GM18861 (cell line): ENCODE data around the gene C18orf54.
"Not testable (repeated sequence)": the region's sequence is repeated elsewhere in the genome, so short reads cannot be mapped to it uniquely, and the experiment has no call there.

Experiments
- ATAC-seq: cut with Tn5 transposase; IDR thresholded peaks from one replicate; pipeline ENCODE4 v1.9.1; 2021; ENCODE audit not compliant: unreplicated experiment

The C18orf54 gene

DNA sequence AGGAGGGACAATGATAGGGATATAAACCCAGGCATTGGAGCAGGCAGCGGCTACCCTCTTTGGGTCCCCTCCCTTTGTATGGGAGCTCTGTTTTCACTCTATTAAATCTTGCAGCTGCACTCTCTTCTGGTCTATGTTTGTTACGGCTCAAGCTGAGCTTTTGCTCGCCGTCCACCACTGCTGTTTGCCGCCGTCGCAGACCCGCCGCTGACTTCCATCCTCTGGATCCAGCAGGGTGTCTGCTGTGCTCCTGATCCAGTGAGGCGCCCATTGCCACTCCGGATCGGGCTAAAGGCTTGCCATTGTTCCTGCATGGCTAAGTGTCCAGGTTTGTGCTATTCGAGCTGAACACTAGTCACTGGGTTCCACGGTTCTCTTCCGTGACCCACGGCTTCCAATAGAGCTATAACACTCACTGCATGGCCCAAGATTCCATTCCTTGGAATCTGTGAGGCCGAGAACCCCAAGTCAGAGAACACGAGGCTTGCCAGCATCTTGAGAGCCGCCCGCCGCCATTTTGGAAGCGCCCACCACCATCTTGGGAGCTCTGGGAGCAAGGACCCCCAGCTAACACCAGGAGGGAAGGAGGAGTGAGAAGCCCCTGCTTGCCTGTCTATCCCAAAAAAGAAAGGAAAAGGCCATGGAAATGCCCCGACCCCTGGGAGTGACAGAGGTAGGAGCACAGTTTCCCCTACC, 29.2 kb downstream of the C18orf54 start:
- ATAC-seq: not testable (repeated sequence)

- ATAC-seq: no peak
These were observed 29.9 kb downstream of the C18orf54 start for GRCh38 chr18:54387631-54388030.

DNA sequence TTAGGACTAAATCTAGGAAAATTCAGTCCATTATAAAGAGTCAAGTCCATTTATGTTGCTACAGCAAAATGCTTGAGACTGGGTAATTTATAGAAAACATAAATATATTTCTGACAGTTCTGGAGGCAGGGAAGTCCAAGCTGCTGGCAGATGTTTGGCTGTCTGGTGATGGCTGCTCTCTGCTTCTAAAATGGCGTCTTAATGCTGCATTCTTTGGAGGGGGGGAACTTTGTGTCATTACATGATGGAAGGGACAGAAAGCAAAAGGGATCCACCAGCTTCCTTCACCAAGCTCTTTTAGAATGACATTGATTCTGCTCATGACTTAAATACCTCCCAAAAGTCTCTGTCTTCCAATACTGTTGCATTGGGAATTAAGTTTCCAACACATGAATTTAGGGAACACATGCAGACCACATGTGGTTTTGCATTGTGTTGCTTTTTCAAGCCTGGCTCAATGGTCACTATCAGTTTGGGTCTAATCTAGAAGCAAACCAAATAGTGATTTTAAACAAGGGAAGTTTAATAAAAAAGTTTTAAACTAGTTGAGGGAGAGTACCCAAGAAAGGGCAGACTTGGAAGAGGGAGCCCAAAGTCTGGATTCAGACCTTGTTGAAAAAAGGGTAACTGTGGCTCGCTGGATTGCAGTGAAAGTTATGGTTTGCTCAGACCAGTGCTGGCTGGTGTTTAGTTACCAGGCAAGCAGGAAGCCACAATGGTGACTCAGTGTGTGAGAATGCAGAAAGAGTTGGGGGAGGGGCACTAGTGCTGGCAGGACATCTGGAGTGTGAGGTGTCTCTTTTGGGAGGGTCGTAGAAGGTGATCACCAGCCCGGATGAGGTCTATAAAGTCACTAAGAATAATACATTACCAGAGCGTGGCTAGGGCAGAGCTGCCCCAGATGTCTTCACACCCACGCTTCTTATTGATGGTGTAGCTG, 30.8 kb downstream of the C18orf54 start:
- peak; percentile 87 for ATAC-seq

DNA sequence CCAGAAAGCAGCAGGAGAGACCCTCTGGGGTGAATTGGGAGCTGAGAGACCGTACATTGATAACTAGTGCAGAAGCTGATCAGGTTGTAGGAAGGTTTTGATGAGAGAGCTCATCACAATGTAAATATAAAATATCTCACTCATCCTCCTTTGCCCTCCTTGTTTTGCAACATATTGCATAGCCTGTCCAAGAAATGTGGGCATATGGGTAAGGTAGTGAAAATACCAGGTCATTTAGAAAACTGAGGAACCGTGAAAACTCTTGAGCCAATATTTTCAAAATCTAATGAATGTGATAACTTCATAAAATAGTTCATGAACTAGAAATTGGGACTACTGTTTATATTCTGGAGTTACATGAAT, 31.4 kb downstream of the C18orf54 start:
- ATAC-seq: no peak

GRCh38 chr18:54390838-54391237, 33.1 kb downstream of the C18orf54 start:
- ATAC-seq: no peak

- ATAC-seq: peak; percentile 64
These were observed 34.9 kb downstream of the C18orf54 start for GRCh38 chr18:54392543-54393023.

DNA sequence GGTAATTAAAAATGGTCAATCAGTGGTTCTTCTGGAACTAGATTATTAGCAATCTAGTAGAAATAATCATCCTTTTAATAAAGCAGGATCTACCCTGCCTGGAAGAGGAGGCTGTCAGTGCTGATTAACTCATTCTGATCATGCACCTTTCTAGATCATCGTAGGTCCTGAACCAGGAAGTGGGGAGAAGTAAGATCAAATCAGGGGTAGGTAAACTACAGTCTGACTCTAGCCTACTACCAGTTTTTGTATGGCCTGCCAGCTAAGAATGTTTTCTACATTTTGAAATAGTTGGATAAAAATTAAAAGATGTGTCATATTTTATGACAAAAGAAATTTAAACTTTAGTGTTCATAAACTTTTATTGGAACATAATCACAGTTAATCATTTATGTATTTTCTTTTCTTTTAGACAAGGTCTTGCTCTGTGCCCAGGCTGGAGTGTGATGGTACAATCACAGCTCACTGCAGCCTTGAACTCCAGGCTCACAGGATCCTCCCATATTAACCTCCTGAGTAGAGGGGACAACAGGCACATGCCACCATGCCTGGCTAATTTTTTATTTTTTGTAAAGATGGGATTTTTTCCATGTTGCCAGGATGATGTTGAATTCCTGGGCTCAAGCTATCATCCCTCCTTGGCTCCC, 36.1 kb downstream of the C18orf54 start:
- no peak for ATAC-seq

GRCh38 chr18:54396760-54397159, 39.1 kb downstream of the C18orf54 start:
- ATAC-seq: no peak

DNA sequence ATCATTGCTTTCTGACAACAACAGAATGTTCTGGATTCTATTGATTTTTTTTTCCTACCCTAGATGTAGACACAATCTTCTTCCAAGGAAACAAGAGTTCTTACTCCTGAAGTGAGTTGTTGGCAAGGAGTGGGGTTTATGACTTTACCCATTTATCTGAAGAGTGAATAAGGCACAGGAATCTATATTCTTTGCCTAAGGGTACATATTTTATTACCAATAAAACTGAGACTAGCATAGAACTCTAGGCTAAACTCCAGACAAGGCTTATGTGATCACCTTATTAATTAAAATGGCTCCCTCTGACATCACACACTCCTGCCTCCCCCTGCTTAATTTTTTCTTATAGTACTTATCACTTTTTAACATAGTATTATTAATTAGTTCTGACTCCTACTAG, 47.6 kb downstream of the C18orf54 start:
- no peak for ATAC-seq

GRCh38 chr18:54411781-54412180, 54.1 kb downstream of the C18orf54 start:
- ATAC-seq: no peak

DNA sequence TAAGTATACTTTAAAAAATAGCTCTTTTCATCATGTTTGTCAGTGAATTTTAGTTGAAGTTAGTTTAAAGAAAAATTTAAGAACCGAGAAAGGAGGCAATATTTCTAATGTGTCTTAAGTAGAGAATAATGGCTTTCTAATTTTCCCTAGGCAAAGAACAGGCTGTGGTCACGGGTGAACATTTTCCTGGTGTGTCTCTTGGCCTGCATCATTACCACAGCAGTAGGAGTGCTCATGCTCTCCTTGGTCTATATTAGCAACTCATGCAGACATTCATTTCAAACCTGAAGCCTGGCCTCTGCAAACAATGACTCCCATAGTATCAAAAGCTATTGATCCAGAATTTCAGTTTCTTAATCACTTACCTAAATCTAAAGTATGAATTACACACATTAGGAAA, 57.4 kb downstream of the C18orf54 start:
- ATAC-seq: no peak

DNA sequence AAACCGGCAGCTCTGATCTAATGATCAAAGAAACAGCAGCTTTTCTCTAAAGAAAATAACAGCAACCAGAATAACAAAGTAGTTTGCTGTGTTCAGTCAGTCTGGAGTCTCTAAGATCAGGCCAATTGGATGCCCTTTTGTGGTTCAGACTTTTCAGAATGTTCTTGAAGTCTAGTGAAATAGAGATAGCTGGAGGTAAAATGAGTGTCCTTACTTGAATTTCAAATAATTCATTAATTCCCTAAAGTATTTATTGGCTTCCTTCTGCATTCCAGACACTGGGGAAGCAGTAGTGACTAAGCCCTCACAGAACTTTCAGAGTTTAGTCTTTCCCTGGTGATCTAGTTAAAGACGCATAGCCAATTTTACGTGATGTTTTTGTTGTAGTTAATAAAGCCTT, 58.7 kb downstream of the C18orf54 start:
- no peak for ATAC-seq

DNA sequence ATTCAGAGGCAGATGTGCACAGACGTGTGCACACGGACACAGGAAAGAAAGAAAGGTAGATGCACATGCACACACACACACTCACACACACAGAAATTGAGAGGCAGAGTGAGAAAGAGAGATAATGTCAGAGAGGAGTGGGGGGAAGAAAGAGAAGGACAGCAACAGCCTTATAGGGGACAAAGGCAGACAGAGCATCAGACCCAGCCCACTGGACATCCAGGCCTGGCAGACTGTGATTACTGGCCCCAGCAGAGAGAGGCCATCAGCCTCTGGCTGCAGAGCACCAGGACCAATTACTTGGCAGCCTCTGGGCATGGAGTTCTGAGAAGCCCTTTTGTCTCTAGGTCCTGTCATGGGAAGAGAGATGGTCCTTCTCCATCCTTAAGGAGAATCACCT, 66.1 kb downstream of the C18orf54 start:
- ATAC-seq: no peak

GRCh38 chr18:54426085-54426665, 68.5 kb downstream of the C18orf54 start:
- no peak for ATAC-seq
